Neural progenitor cell (in vitro differentiated cells): Measurements from ENCODE around the gene TEX19. TPM values are rescaled to one million over a fixed set of nuclear protein-coding genes. Genes with fewer than 3 reads are reported as not detected.

ENCODE experiments used
- DNase-seq: peaks from one replicate; pipeline ENCODE4 v3.0.0-alpha.2; 2016; ENCODE audit warnings: low spot score
- H2AFZ ChIP-seq: fragments of 200-600 bp; sonication (generic); replicated peaks from 2 replicates; pipeline ENCODE4 v1.6.1; 2016; ENCODE audit warnings: antibody characterized with exemption
- H3F3A ChIP-seq: fragments of 200-600 bp; sonication (generic); 2 replicates; pipeline ENCODE4 v1.6.1; 2016; ENCODE audit warnings: antibody characterized with exemption, low read depth
- H3K27ac ChIP-seq: fragments of 200-600 bp; sonication (generic); 2 replicates; pipeline ENCODE4 v1.5.1; 2016; ENCODE audit warnings: mild to moderate bottlenecking
- H3K27me3 ChIP-seq: fragments of 200-600 bp; sonication (generic); 2 replicates; pipeline ENCODE4 v1.6.1; 2016; ENCODE audit warnings: mild to moderate bottlenecking, moderate library complexity
- H3K36me3 ChIP-seq: fragments of 200-600 bp; sonication (generic); 2 replicates; pipeline ENCODE4 v1.5.1; 2016
- H3K4me1 ChIP-seq: fragments of 200-600 bp; sonication (generic); 2 replicates; pipeline ENCODE4 v1.6.1; 2016; ENCODE audit warnings: mixed run types
- H3K4me2 ChIP-seq: fragments of 200-600 bp; sonication (generic); 2 replicates; pipeline ENCODE4 v1.6.1; 2016
- H3K4me3 ChIP-seq: fragments of 200-600 bp; sonication (generic); 2 replicates; pipeline ENCODE4 v1.5.1; 2016
- H3K79me2 ChIP-seq: fragments of 200-600 bp; sonication (generic); 2 replicates; pipeline ENCODE4 v1.6.1; 2016; ENCODE audit warnings: low read depth
- H3K9ac ChIP-seq: fragments of 200-600 bp; sonication (generic); 2 replicates; pipeline ENCODE4 v1.6.1; 2016
- H3K9me3 ChIP-seq: fragments of 200-600 bp; sonication (generic); 2 replicates; pipeline ENCODE4 v1.5.1; 2016; ENCODE audit warnings: low read depth
- H4K20me1 ChIP-seq: fragments of 200-600 bp; sonication (generic); 2 replicates; pipeline ENCODE4 v1.6.1; 2016; ENCODE audit warnings: low read depth
- H3K27ac Mint-ChIP-seq: 3 replicates; pipeline ENCODE4 v1.8.0; 2021; ENCODE audit warnings: mixed read lengths
- H3K27me3 Mint-ChIP-seq: 2 replicates; pipeline ENCODE4 v1.8.0; 2022; ENCODE audit warnings: low read depth, mild to moderate bottlenecking, inconsistent platforms, moderate library complexity, mixed read lengths; ENCODE audit not compliant: insufficient read depth
- H3K36me3 Mint-ChIP-seq: 3 replicates; pipeline ENCODE4 v1.8.0; 2021; ENCODE audit warnings: mixed read lengths
- H3K4me1 Mint-ChIP-seq: 3 replicates; pipeline ENCODE4 v1.8.0; 2021; ENCODE audit warnings: mixed read lengths
- H3K4me3 Mint-ChIP-seq: 3 replicates; pipeline ENCODE4 v1.8.0; 2021; ENCODE audit warnings: mild to moderate bottlenecking, moderate library complexity, mixed read lengths
- H3K9me3 Mint-ChIP-seq: 3 replicates; pipeline ENCODE4 v1.8.0; 2020; ENCODE audit warnings: mixed read lengths
- EZH2 ChIP-seq: fragments of 200-600 bp; sonication (generic); IDR thresholded peaks from 2 replicates; pipeline ENCODE4 v1.6.1; 2017; ENCODE audit warnings: antibody characterized with exemption, mild to moderate bottlenecking, moderate library complexity
- EZH2phosphoT487 ChIP-seq: fragments of 200-600 bp; sonication (generic); IDR thresholded peaks from 2 replicates; pipeline ENCODE4 v1.6.1; 2017; ENCODE audit warnings: antibody characterized with exemption
- total RNA-seq: library from RNA; depleted of rRNA; stranded (reverse); fragments of >200 nt; gene quantifications from 2 replicates; pipeline ENCODE4 v1.2.3, GENCODE V29; 2015; ENCODE audit warnings: low replicate concordance
- TF ChIP-seq, protein P1 (sequence below): fragments of 200-600 bp; sonication (generic); IDR thresholded peaks from 2 replicates; pipeline ENCODE4 v1.5.1; 2017; ENCODE audit warnings: antibody characterized with exemption, mild to moderate bottlenecking

Gene TEX19
- total RNA-seq, 1 donor from 2014 or later, result not detected

- Histone ChIP-seq H3F3A (peaks cover 8% of the 10 kb centered on the region), H3K4me3 (no peak overlapping the region), H3K27me3 (no peaks in the 10 kb centered on the region), H3K79me2 (no peaks in the 10 kb centered on the region), H3K36me3 (no peaks in the 10 kb centered on the region), H3K9ac (no peak overlapping the region), H2AFZ (no peak overlapping the region), H3K27ac (no peak overlapping the region), H3K4me1 (peaks cover 5% of the 10 kb centered on the region), H4K20me1 (no peaks in the 10 kb centered on the region), H3K9me3 (no peaks in the 10 kb centered on the region), H3K4me2 (no peak overlapping the region)
- DNase-seq, result no peak
- H3K4me3 Mint-ChIP-seq, result no peak overlapping the region
- no peak overlapping the region for H3K27ac Mint-ChIP-seq
- no peaks in the 10 kb centered on the region for H3K36me3 Mint-ChIP-seq
- H3K4me1 Mint-ChIP-seq, result peaks cover 30% of the 10 kb centered on the region
- peaks cover 2% of the 10 kb centered on the region for H3K9me3 Mint-ChIP-seq
- H3K27me3 Mint-ChIP-seq, result peaks cover 7% of the 10 kb centered on the region
- TF ChIP-seq, protein P1, sequence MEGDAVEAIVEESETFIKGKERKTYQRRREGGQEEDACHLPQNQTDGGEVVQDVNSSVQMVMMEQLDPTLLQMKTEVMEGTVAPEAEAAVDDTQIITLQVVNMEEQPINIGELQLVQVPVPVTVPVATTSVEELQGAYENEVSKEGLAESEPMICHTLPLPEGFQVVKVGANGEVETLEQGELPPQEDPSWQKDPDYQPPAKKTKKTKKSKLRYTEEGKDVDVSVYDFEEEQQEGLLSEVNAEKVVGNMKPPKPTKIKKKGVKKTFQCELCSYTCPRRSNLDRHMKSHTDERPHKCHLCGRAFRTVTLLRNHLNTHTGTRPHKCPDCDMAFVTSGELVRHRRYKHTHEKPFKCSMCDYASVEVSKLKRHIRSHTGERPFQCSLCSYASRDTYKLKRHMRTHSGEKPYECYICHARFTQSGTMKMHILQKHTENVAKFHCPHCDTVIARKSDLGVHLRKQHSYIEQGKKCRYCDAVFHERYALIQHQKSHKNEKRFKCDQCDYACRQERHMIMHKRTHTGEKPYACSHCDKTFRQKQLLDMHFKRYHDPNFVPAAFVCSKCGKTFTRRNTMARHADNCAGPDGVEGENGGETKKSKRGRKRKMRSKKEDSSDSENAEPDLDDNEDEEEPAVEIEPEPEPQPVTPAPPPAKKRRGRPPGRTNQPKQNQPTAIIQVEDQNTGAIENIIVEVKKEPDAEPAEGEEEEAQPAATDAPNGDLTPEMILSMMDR, result no peak
- no peak for TF ChIP-seq EZH2
- TF ChIP-seq EZH2phosphoT487, result no peak
These were observed 5.6 kb upstream of the TEX19 start for GRCh38 chr17:82353484-82353883.

GRCh38 chr17:82354804-82355308 is 4.2 kb upstream of the TEX19 start:
- Mint-ChIP-seq H3K27me3 (peaks cover 4% of the 10 kb centered on the region), H3K4me3 (no peak overlapping the region), H3K4me1 (peaks cover 24% of the 10 kb centered on the region), H3K27ac (no peak overlapping the region), H3K36me3 (no peaks in the 10 kb centered on the region), H3K9me3 (peaks cover 2% of the 10 kb centered on the region)
- peaks cover 5% of the 10 kb centered on the region for H3K27me3 ChIP-seq
- H3K9ac ChIP-seq, result no peak overlapping the region
- no peaks in the 10 kb centered on the region for H3K36me3 ChIP-seq
- H3F3A ChIP-seq, result peaks cover 13% of the 10 kb centered on the region
- H3K79me2 ChIP-seq, result no peaks in the 10 kb centered on the region
- no peak overlapping the region for H2AFZ ChIP-seq
- H4K20me1 ChIP-seq, result no peaks in the 10 kb centered on the region
- H3K4me2 ChIP-seq, result no peak overlapping the region
- peaks cover 5% of the 10 kb centered on the region for H3K4me1 ChIP-seq
- TF ChIP-seq, protein P1, result no peak
- no peak for TF ChIP-seq EZH2
- no peak for TF ChIP-seq EZH2phosphoT487
- no peaks in the 10 kb centered on the region for H3K9me3 ChIP-seq
- no peak overlapping the region for H3K4me3 ChIP-seq
- no peak overlapping the region for H3K27ac ChIP-seq
- DNase-seq, result no peak

DNA sequence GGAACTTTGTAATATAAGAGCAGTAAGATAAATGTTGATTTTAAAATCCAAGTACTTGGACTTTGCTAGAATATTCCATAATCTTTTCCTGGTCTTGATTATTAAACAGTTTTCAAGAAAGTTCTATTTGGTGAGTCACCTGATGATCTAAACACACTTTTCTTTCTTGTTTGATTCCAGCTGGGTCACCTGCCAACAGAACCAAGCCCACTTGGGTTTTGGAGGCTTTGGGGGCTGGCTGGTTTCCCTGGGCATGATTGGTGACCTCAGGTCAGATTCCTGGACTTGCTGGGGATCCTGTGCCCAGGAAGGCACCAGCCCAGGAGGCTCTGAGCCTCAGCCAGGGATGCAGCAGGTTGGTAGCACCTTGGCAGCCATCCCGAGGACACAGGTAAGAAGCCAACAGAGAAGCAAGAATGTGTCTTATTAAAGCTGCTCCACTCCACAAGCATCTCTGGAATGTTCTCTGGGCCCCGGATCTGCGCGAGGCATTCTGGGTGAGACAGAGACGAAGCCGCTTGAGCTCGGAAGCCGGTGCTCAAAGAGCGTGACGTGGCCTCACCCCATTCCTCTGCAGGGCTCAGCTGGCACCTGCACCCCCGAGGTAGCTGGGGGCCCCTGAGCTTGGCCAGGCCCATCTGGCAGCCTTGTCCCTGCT is 3.1 kb upstream of the TEX19 start:
- H3K27ac Mint-ChIP-seq, result no peak overlapping the region
- Histone ChIP-seq H3K4me1 (peaks cover 5% of the 10 kb centered on the region), H3K79me2 (no peaks in the 10 kb centered on the region), H3K9me3 (no peaks in the 10 kb centered on the region), H4K20me1 (no peaks in the 10 kb centered on the region), H3K27me3 (peaks cover 5% of the 10 kb centered on the region), H3K4me2 (no peak overlapping the region), H2AFZ (no peak overlapping the region), H3K27ac (no peak overlapping the region), H3F3A (peaks cover 13% of the 10 kb centered on the region), H3K4me3 (no peak overlapping the region), H3K36me3 (no peaks in the 10 kb centered on the region), H3K9ac (no peak overlapping the region)
- TF ChIP-seq, protein P1, result no peak
- no peak for TF ChIP-seq EZH2phosphoT487
- no peak for TF ChIP-seq EZH2
- no peak overlapping the region for H3K4me3 Mint-ChIP-seq
- no peak for DNase-seq
- H3K27me3 Mint-ChIP-seq, result peaks cover 3% of the 10 kb centered on the region
- H3K36me3 Mint-ChIP-seq, result no peaks in the 10 kb centered on the region
- peaks cover 2% of the 10 kb centered on the region for H3K9me3 Mint-ChIP-seq
- peaks cover 24% of the 10 kb centered on the region for H3K4me1 Mint-ChIP-seq
